HepG2 (cell line): ENCODE results near the gene GLYATL3. TPM values are rescaled to one million over a fixed set of nuclear protein-coding genes. Genes with fewer than 3 reads are reported as not detected.

ENCODE experiments used
- EP300 ChIP-seq, 3 experiments: sonication (generic) in 1 of 3; formaldehyde crosslinking in 1 of 3; IDR thresholded peaks; 2 replicates each; pipeline versions ENCODE4 v1.5.1 to v1.6.1; 2011 to 2020; ENCODE audit warnings: low read depth in 2 of 3, low read length in 2 of 3, borderline replicate concordance in 1 of 3, improper control_type of control experiment in 1 of 3, mild to moderate bottlenecking in 1 of 3, missing genetic modification reagents in 1 of 3, moderate library complexity in 1 of 3
- FOXP1 ChIP-seq, 2 experiments: fragments of 450-650 bp in 1 of 2; IDR thresholded peaks; 2 replicates each; pipeline ENCODE4 v1.6.1; 2017 to 2018; ENCODE audit warnings: antibody characterized with exemption in 1 of 2
- MED1 ChIP-seq: sonication (generic); formaldehyde crosslinking; IDR thresholded peaks from 2 replicates; pipeline ENCODE4 v1.4.0; 2020; ENCODE audit warnings: missing genetic modification reagents
- NCOA2 ChIP-seq: sonication (generic); formaldehyde crosslinking; IDR thresholded peaks from 2 replicates; pipeline ENCODE4 v1.8.0; 2022; ENCODE audit warnings: inconsistent platforms
- POGZ ChIP-seq: sonication (generic); formaldehyde crosslinking; IDR thresholded peaks from 2 replicates; pipeline ENCODE4 v1.4.0; 2020; ENCODE audit warnings: mild to moderate bottlenecking, missing genetic modification reagents
- RARA ChIP-seq: IDR thresholded peaks from 2 replicates; pipeline ENCODE4 v1.6.1; 2016; ENCODE audit warnings: missing genetic modification reagents, missing compliant biosample characterization
- RXRB ChIP-seq: IDR thresholded peaks from 2 replicates; pipeline ENCODE4 v1.6.1; 2016; ENCODE audit warnings: borderline replicate concordance, missing genetic modification reagents, missing compliant biosample characterization
- TEAD2 ChIP-seq: sonication (generic); formaldehyde crosslinking; IDR thresholded peaks from 2 replicates; pipeline ENCODE4 v1.9.0; 2021; ENCODE audit warnings: missing genetic modification reagents
- ZNF33A ChIP-seq: sonication (generic); formaldehyde crosslinking; IDR thresholded peaks from 2 replicates; pipeline ENCODE4 v1.5.1; 2020; ENCODE audit warnings: missing genetic modification reagents, mild to moderate bottlenecking, moderate library complexity, borderline replicate concordance
- ZNF772 ChIP-seq: sonication (generic); formaldehyde crosslinking; IDR thresholded peaks from 2 replicates; pipeline ENCODE4 v1.5.0; 2020; ENCODE audit warnings: mild to moderate bottlenecking, missing genetic modification reagents
- ZNF878 ChIP-seq: sonication (generic); formaldehyde crosslinking; IDR thresholded peaks from 2 replicates; pipeline ENCODE4 v1.8.1; 2023; ENCODE audit warnings: mild to moderate bottlenecking, missing genetic modification reagents, moderate library complexity
- polyA plus RNA-seq, 8 experiments: library from polyadenylated mRNA; depleted of rRNA in 3 of 8; stranded (reverse) in 7 of 8; unstranded in 1 of 8; fragments of >200 nt; fragmentation: Illumina TruSeq in 4 of 8; extraction: Trizol in 4 of 8; gene quantifications; 2 replicates each; pipeline versions ENCODE4 v1.2.1 to v1.2.3, GENCODE V29; 2011 to 2016; ENCODE audit warnings: low read depth in 4 of 8, missing spikeins in 1 of 8, mixed read lengths in 1 of 8; ENCODE audit not compliant: insufficient read depth in 1 of 8
- total RNA-seq, 5 experiments: library from RNA; depleted of rRNA; stranded (reverse); fragments of >200 nt; fragmentation: Illumina TruSeq; extraction: Trizol; gene quantifications; 2 replicates each; pipeline ENCODE4 v1.2.3, GENCODE V29; 2016; ENCODE audit warnings: low read depth in 1 of 5
- TF ChIP-seq, protein P1 (sequence below): IDR thresholded peaks from 2 replicates; pipeline ENCODE4 v1.6.1; 2012; ENCODE audit warnings: low read depth, low read length, improper control_type of control experiment
- TF ChIP-seq, protein P2 (sequence below): IDR thresholded peaks from 2 replicates; pipeline ENCODE4 v1.4.0; 2020; ENCODE audit warnings: mild to moderate bottlenecking, missing genetic modification reagents
- TF ChIP-seq, protein P3 (sequence below): IDR thresholded peaks from 2 replicates; pipeline ENCODE4 v1.6.1; 2016; ENCODE audit warnings: low read depth
- TF ChIP-seq, protein P4 (sequence below): IDR thresholded peaks from 2 replicates; pipeline ENCODE4 v1.6.1; 2016; ENCODE audit warnings: mild to moderate bottlenecking
- TF ChIP-seq, protein P5 (sequence below): sonication (generic); formaldehyde crosslinking; IDR thresholded peaks from 2 replicates; pipeline ENCODE4 v1.9.0; 2021; ENCODE audit warnings: missing genetic modification reagents, borderline replicate concordance

GLYATL3 gene
- total and polyA plus RNA-seq, 2 of the 13 experiments (the other 11 are each of a cell fraction or from before 2014, with no cell fraction given) = 0.05 TPM; not detected in 1

DNA sequence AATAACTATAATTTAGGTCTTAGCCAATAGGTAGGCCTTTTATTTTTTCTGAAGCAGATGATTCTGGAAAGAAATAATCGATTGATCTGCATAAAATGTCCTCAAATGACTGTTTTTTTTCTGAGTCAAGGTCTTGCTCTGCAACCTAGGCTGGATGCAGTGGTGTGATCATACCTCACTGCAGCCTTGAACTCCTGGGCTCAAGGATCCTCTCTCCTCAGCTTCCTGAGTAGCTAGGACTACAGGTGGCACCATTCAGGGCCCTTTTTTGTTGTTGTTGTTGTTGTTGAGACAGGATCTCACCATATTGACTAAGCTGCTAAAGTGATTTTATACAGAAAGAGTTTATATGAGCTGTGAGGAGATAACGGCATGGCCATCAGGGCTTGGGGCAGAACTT is 18.2 kb downstream of the GLYATL3 start (continued):
- TF ChIP-seq EP300 (IDR thresholded peaks at IDR 0.05; ENCODE audit: low read depth in 2 of 2, low read length in 2 of 2) = peak in 1 of 2 experiments; percentile 27; a peak in 1 of 4 replicates
- no peak for TF ChIP-seq EP300 (CRISPR knock-in tag; IDR thresholded peaks at IDR 0.05; ENCODE audit: borderline replicate concordance)
- TF ChIP-seq, protein P1, sequence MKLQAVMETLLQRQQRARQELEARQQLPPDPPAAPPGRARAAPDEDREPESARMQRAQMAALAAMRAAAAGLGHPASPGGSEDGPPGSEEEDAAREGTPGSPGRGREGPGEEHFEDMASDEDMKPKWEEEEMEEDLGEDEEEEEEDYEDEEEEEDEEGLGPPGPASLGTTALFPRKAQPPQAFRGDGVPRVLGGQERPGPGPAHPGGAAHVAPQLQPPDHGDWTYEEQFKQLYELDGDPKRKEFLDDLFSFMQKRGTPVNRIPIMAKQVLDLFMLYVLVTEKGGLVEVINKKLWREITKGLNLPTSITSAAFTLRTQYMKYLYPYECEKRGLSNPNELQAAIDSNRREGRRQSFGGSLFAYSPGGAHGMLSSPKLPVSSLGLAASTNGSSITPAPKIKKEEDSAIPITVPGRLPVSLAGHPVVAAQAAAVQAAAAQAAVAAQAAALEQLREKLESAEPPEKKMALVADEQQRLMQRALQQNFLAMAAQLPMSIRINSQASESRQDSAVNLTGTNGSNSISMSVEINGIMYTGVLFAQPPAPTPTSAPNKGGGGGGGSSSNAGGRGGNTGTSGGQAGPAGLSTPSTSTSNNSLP = 0 out of 2 replicates have a peak, but pooled peaks have one; percentile 41
- TF ChIP-seq, protein P2, sequence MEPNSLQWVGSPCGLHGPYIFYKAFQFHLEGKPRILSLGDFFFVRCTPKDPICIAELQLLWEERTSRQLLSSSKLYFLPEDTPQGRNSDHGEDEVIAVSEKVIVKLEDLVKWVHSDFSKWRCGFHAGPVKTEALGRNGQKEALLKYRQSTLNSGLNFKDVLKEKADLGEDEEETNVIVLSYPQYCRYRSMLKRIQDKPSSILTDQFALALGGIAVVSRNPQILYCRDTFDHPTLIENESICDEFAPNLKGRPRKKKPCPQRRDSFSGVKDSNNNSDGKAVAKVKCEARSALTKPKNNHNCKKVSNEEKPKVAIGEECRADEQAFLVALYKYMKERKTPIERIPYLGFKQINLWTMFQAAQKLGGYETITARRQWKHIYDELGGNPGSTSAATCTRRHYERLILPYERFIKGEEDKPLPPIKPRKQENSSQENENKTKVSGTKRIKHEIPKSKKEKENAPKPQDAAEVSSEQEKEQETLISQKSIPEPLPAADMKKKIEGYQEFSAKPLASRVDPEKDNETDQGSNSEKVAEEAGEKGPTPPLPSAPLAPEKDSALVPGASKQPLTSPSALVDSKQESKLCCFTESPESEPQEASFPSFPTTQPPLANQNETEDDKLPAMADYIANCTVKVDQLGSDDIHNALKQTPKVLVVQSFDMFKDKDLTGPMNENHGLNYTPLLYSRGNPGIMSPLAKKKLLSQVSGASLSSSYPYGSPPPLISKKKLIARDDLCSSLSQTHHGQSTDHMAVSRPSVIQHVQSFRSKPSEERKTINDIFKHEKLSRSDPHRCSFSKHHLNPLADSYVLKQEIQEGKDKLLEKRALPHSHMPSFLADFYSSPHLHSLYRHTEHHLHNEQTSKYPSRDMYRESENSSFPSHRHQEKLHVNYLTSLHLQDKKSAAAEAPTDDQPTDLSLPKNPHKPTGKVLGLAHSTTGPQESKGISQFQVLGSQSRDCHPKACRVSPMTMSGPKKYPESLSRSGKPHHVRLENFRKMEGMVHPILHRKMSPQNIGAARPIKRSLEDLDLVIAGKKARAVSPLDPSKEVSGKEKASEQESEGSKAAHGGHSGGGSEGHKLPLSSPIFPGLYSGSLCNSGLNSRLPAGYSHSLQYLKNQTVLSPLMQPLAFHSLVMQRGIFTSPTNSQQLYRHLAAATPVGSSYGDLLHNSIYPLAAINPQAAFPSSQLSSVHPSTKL = peak; percentile 52; the same call in 1 of the 2 replicates
- no peak for TF ChIP-seq FOXP1 (IDR thresholded peaks at IDR 0.05)
- TF ChIP-seq FOXP1 (CRISPR knock-in tag; IDR thresholded peaks at IDR 0.05) = peak; percentile 54
- no peak for TF ChIP-seq TEAD2 (CRISPR knock-in tag)
- TF ChIP-seq, protein P3, sequence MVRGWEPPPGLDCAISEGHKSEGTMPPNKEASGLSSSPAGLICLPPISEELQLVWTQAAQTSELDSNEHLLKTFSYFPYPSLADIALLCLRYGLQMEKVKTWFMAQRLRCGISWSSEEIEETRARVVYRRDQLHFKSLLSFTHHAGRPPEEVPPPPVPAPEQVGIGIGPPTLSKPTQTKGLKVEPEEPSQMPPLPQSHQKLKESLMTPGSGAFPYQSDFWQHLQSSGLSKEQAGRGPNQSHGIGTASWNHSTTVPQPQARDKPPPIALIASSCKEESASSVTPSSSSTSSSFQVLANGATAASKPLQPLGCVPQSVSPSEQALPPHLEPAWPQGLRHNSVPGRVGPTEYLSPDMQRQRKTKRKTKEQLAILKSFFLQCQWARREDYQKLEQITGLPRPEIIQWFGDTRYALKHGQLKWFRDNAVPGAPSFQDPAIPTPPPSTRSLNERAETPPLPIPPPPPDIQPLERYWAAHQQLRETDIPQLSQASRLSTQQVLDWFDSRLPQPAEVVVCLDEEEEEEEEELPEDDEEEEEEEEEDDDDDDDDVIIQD (CRISPR knock-in tag) = peak; percentile 48; the same call in 1 of the 2 replicates
- TF ChIP-seq, protein P4, sequence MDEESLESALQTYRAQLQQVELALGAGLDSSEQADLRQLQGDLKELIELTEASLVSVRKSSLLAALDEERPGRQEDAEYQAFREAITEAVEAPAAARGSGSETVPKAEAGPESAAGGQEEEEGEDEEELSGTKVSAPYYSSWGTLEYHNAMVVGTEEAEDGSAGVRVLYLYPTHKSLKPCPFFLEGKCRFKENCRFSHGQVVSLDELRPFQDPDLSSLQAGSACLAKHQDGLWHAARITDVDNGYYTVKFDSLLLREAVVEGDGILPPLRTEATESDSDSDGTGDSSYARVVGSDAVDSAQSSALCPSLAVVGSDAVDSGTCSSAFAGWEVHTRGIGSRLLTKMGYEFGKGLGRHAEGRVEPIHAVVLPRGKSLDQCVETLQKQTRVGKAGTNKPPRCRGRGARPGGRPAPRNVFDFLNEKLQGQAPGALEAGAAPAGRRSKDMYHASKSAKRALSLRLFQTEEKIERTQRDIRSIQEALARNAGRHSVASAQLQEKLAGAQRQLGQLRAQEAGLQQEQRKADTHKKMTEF (CRISPR knock-in tag) = peak; percentile 38; the same call in 1 of the 2 replicates
- peak; percentile 67 for TF ChIP-seq MED1 (CRISPR knock-in tag)
- TF ChIP-seq, protein P5, sequence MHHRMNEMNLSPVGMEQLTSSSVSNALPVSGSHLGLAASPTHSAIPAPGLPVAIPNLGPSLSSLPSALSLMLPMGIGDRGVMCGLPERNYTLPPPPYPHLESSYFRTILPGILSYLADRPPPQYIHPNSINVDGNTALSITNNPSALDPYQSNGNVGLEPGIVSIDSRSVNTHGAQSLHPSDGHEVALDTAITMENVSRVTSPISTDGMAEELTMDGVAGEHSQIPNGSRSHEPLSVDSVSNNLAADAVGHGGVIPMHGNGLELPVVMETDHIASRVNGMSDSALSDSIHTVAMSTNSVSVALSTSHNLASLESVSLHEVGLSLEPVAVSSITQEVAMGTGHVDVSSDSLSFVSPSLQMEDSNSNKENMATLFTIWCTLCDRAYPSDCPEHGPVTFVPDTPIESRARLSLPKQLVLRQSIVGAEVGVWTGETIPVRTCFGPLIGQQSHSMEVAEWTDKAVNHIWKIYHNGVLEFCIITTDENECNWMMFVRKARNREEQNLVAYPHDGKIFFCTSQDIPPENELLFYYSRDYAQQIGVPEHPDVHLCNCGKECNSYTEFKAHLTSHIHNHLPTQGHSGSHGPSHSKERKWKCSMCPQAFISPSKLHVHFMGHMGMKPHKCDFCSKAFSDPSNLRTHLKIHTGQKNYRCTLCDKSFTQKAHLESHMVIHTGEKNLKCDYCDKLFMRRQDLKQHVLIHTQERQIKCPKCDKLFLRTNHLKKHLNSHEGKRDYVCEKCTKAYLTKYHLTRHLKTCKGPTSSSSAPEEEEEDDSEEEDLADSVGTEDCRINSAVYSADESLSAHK = no peak
- peak; percentile 67; the same call in 1 of the 2 replicates for TF ChIP-seq NCOA2
- peak; percentile 27; the same call in 1 of the 2 replicates for TF ChIP-seq POGZ (CRISPR knock-in tag)
- peak; percentile 53; the same call in 1 of the 2 replicates for TF ChIP-seq RARA (CRISPR knock-in tag)
- 0 out of 2 replicates have a peak, but pooled peaks have one; percentile 37 for TF ChIP-seq ZNF878 (CRISPR knock-in tag)
- no peak for TF ChIP-seq ZNF772 (CRISPR knock-in tag)
- TF ChIP-seq RXRB (CRISPR knock-in tag) = peak; percentile 41; the same call in 1 of the 2 replicates
- TF ChIP-seq ZNF33A (CRISPR knock-in tag) = no peak
